Mesodermal cell (in vitro differentiated cells): Measurements from ENCODE around the gene METTL4. TPM values are rescaled to one million over a fixed set of nuclear protein-coding genes. Genes with fewer than 3 reads are reported as not detected.

Experiments
- H3K27ac ChIP-seq: 2 replicates; pipeline ENCODE4 v1.7.0; 2013; ENCODE audit warnings: mild to moderate bottlenecking, low read depth, low read length, moderate library complexity; ENCODE audit not compliant: severe bottlenecking
- H3K36me3 ChIP-seq: 2 replicates; pipeline ENCODE4 v1.7.1; 2013; ENCODE audit warnings: mild to moderate bottlenecking, low read length, moderate library complexity; ENCODE audit not compliant: control insufficient read depth, insufficient read depth
- H3K4me1 ChIP-seq: one replicate; pipeline ENCODE4 v1.7.1; 2013; ENCODE audit warnings: mild to moderate bottlenecking, low read length; ENCODE audit not compliant: insufficient read depth, control insufficient read depth, poor library complexity, severe bottlenecking
- H3K4me3 ChIP-seq: 2 replicates; pipeline ENCODE4 v1.7.0; 2013; ENCODE audit warnings: low read length, control low read depth, mild to moderate bottlenecking; ENCODE audit not compliant: insufficient read depth, poor library complexity, severe bottlenecking; ENCODE audit errors: extremely low read depth
- H3K9me3 ChIP-seq: 2 replicates; pipeline ENCODE4 v1.7.1; 2013; ENCODE audit warnings: mild to moderate bottlenecking, low read length, moderate library complexity; ENCODE audit not compliant: control insufficient read depth
- WGBS, 2 experiments: methylation state at CpG; one replicate each; pipeline ENCODE4 v1.1.5; 2013; ENCODE audit warnings: missing lambda C conversion rate in 2 of 2; ENCODE audit not compliant: insufficient coverage in 2 of 2; 5-methylcytosine and 5-hydroxymethylcytosine counted together
- polyA plus RNA-seq, 2 experiments: library from polyadenylated mRNA; stranded (reverse); fragments of 50-300 nt; gene quantifications; one replicate each; pipeline ENCODE4 v1.2.3, GENCODE V29; 2013

The METTL4 gene
- 12.8 TPM for polyA plus RNA-seq (2013, experiment 1 of 2)
- polyA plus RNA-seq (2013, experiment 2 of 2), result 13.3 TPM

GRCh38 chr18:2571200-2572170 lies at the start of gene METTL4, which contains the start of gene NDC80:
TSS of gene METTL4 (minus strand) at chr18:2571505. CDS start at chr18:2567216, 4,289 bp downstream.
TSS of gene NDC80 (plus strand) at chr18:2571557. CDS start at chr18:2572986, 1,429 bp downstream.
- 0% methylated on average over 54 to 55 of the region's 55 CpGs for WGBS, 2 experiments
- peaks cover 26% of the 10 kb centered on the region for H3K36me3 ChIP-seq
- H3K4me1 ChIP-seq, result peaks cover 12% of the 10 kb centered on the region
- no peaks in the 10 kb centered on the region for H3K9me3 ChIP-seq
- H3K27ac ChIP-seq, result peak within 1 kb of the TSS; percentile 99
- peak within 1 kb of the TSS; percentile 80 for H3K4me3 ChIP-seq

- H3K9me3 ChIP-seq, result no peaks in the 10 kb centered on the region
- no peak overlapping the region for H3K27ac ChIP-seq
- no peaks in the 10 kb centered on the region for H3K4me1 ChIP-seq
- no peak overlapping the region for H3K4me3 ChIP-seq
- peaks cover 31% of the 10 kb centered on the region for H3K36me3 ChIP-seq
- WGBS, 2 experiments, result no CpG with 5 or more reads among the region's 4 CpGs
These were observed 46.7 kb upstream of the METTL4 start for GRCh38 chr18:2618009-2618408.

- Histone ChIP-seq H3K9me3 (no peaks in the 10 kb centered on the region), H3K27ac (no peak overlapping the region), H3K36me3 (peaks cover 36% of the 10 kb centered on the region), H3K4me3 (no peak overlapping the region), H3K4me1 (no peaks in the 10 kb centered on the region)
- 93 to 100% methylated on average over 1 to 3 of the region's 4 CpGs for WGBS, 2 experiments
These were observed 46.2 kb upstream of the METTL4 start for GRCh38 chr18:2617401-2617998.

GRCh38 chr18:2612996-2613395 lies 41.7 kb upstream of the METTL4 start:
- no peaks in the 10 kb centered on the region for H3K9me3 ChIP-seq
- no peaks in the 10 kb centered on the region for H3K4me1 ChIP-seq
- no peak overlapping the region for H3K4me3 ChIP-seq
- WGBS, 2 experiments, result 100% methylated on average over 1 of the region's 1 CpG; no CpG with 5 or more reads in 1 of the 2 experiments
- H3K36me3 ChIP-seq, result peaks cover 73% of the 10 kb centered on the region
- H3K27ac ChIP-seq, result no peak overlapping the region

- H3K4me3 ChIP-seq, result no peak overlapping the region
- peaks cover 68% of the 10 kb centered on the region for H3K36me3 ChIP-seq
- H3K9me3 ChIP-seq, result no peaks in the 10 kb centered on the region
- no peaks in the 10 kb centered on the region for H3K4me1 ChIP-seq
- 100% methylated on average over 1 of the region's 5 CpGs; no CpG with 5 or more reads in 1 of the 2 experiments for WGBS, 2 experiments
- no peak overlapping the region for H3K27ac ChIP-seq
These were observed 39.2 kb upstream of the METTL4 start for GRCh38 chr18:2610549-2610948.

- Histone ChIP-seq H3K9me3 (no peaks in the 10 kb centered on the region), H3K36me3 (peaks cover 60% of the 10 kb centered on the region), H3K4me1 (no peaks in the 10 kb centered on the region), H3K4me3 (no peak overlapping the region), H3K27ac (no peak overlapping the region)
- WGBS, 2 experiments, result no CpG with 5 or more reads among the region's 2 CpGs
These were observed 38.3 kb upstream of the METTL4 start for GRCh38 chr18:2609604-2610003.

GRCh38 chr18:2606335-2606734 lies 35.0 kb upstream of the METTL4 start:
- no CpG with 5 or more reads among the region's 2 CpGs for WGBS, 2 experiments
- Histone ChIP-seq H3K4me1 (no peaks in the 10 kb centered on the region), H3K27ac (no peak overlapping the region), H3K9me3 (no peaks in the 10 kb centered on the region), H3K4me3 (no peak overlapping the region), H3K36me3 (peaks cover 41% of the 10 kb centered on the region)

GRCh38 chr18:2602844-2603243 lies 31.5 kb upstream of the METTL4 start:
- Histone ChIP-seq H3K4me3 (no peak overlapping the region), H3K27ac (no peak overlapping the region), H3K4me1 (no peaks in the 10 kb centered on the region), H3K9me3 (no peaks in the 10 kb centered on the region), H3K36me3 (peaks cover 23% of the 10 kb centered on the region)

GRCh38 chr18:2597639-2598038 lies 26.3 kb upstream of the METTL4 start:
- Histone ChIP-seq H3K27ac (no peak overlapping the region), H3K4me1 (no peaks in the 10 kb centered on the region), H3K36me3 (peaks cover 48% of the 10 kb centered on the region), H3K9me3 (no peaks in the 10 kb centered on the region), H3K4me3 (no peak overlapping the region)
- WGBS, 2 experiments, result 87 to 96% methylated on average over 1 to 4 of the region's 5 CpGs

- 90 to 100% methylated on average over 2 of the region's 2 CpGs for WGBS, 2 experiments
- H3K36me3 ChIP-seq, result peaks cover 76% of the 10 kb centered on the region
These were observed 19.0 kb upstream of the METTL4 start for GRCh38 chr18:2590303-2590702.

More at GRCh38 chr18:2590303-2590702, 19.0 kb upstream of the METTL4 start:
- Histone ChIP-seq H3K27ac (no peak overlapping the region), H3K9me3 (no peaks in the 10 kb centered on the region), H3K4me1 (peaks cover 2% of the 10 kb centered on the region), H3K4me3 (no peak overlapping the region)
